ENCODE results near the gene CPN1. TPM values are rescaled to one million over a fixed set of nuclear protein-coding genes. Genes with fewer than 3 reads are reported as not detected.

The CPN1 gene
- total and polyA plus RNA-seq, 2 donors (not counting 3 experiments of a cell fraction or from before 2014, with no cell fraction given) = not detected

GRCh38 chr10:100114460-100114859 is 32.8 kb upstream of the CPN1 start:
- H3K4me3 ChIP-seq (replicated peaks in 1 of 3; ENCODE audit: insufficient read depth in 1 of 3, low read depth in 1 of 3, low read length in 3 of 3) = no peak overlapping the region
- peaks cover 3% of the 10 kb centered on the region for H3K9me1 ChIP-seq (replicated peaks; ENCODE audit: control insufficient read depth, extremely low read depth, insufficient read depth, low read length)
- H3K4me2 ChIP-seq (ENCODE audit: insufficient read depth, low read length) = no peak overlapping the region
- H3K9me3 ChIP-seq (replicated peaks; ENCODE audit: control insufficient read depth, insufficient read depth, low read length) = no peaks in the 10 kb centered on the region
- H3K79me2 ChIP-seq (ENCODE audit: control insufficient read depth, insufficient read depth, low read length) = no peaks in the 10 kb centered on the region
- ChIA-PET POLR2A (no interaction called here), CTCF (interaction anchor here (1.2 to 1.8 kb wide), 2 partner anchors 9 to 269 kb away, joined by 4 to 7 read pairs; no protein-coding TSS in a partner anchor)
- DNase-seq (ENCODE audit: low read depth, low spot score) (no peak), FAIRE-seq (no peak)
- peaks cover 2 to 5% of the 10 kb centered on the region in 2 experiments for H3K27me3 ChIP-seq (ENCODE audit: control insufficient read depth in 2 of 2, insufficient read depth in 2 of 2, low read length in 2 of 2)
- H4K20me1 ChIP-seq (replicated peaks; ENCODE audit: control insufficient read depth, extremely low read depth, insufficient read depth, low read length) = no peaks in the 10 kb centered on the region
- H3K9ac ChIP-seq (replicated peaks; ENCODE audit: extremely low read depth, insufficient read depth, low read length) = no peak overlapping the region
- no peaks in the 10 kb centered on the region for H3K4me1 ChIP-seq (ENCODE audit: control insufficient read depth, extremely low read depth, insufficient read depth, low read length)
- no peaks in the 10 kb centered on the region for H3K36me3 ChIP-seq (ENCODE audit: control insufficient read depth in 2 of 2, extremely low read depth in 1 of 2, insufficient read depth in 2 of 2, low read length in 2 of 2)
- H3K27ac ChIP-seq (ENCODE audit: insufficient read depth, low read depth, low read length) = no peak overlapping the region
- H2AFZ ChIP-seq (ENCODE audit: low read depth, low read length) = no peak overlapping the region
- TF ChIP-seq MYC (IDR thresholded peaks at IDR 0.05; ENCODE audit: low read depth, low read length) (no peak), GATA2 (IDR thresholded peaks at IDR 0.05; ENCODE audit: insufficient read depth, insufficient read length, low read depth, low read length) (no peak), EZH2 (IDR thresholded peaks at IDR 0.05; ENCODE audit: borderline replicate concordance, low read depth, low read length, severe bottlenecking) (no peak), MAX (IDR thresholded peaks at IDR 0.05; ENCODE audit: insufficient read depth, insufficient read length) (no peak), POLR2A (IDR thresholded peaks at IDR 0.05; ENCODE audit: low read depth, low read length) (no peak), POLR2AphosphoS5 (IDR thresholded peaks at IDR 0.05; ENCODE audit: insufficient read depth, low read depth, low read length) (no peak), FOS (IDR thresholded peaks at IDR 0.05; ENCODE audit: borderline replicate concordance, insufficient read depth, low read length) (no peak), CTCF (IDR thresholded peaks at IDR 0.05; ENCODE audit: extremely low read depth in 1 of 2, insufficient read depth in 1 of 2, low read depth in 1 of 2, low read length in 2 of 2) (no peak), JUN (IDR thresholded peaks at IDR 0.05; ENCODE audit: borderline replicate concordance, insufficient read depth, insufficient read length, low read depth) (no peak)
- BruUV-seq (replicated peaks) = no TSS peak
- dilution Hi-C loops (cut with MboI; ENCODE audit: extremely low pct_ligation_motif_present, low sequenced_read_pairs) (no loop called here), intact Hi-C loops (cut with micrococcal nuclease) (no loop called here)
